HG03159 (cell line): ENCODE data around the gene PPP1R14D.

ENCODE experiments used
- ATAC-seq: cut with Tn5 transposase; IDR thresholded peaks from one replicate; pipeline ENCODE4 v1.9.1; 2021; ENCODE audit warnings: mild to moderate bottlenecking, moderate library complexity; ENCODE audit not compliant: unreplicated experiment

PPP1R14D gene

DNA sequence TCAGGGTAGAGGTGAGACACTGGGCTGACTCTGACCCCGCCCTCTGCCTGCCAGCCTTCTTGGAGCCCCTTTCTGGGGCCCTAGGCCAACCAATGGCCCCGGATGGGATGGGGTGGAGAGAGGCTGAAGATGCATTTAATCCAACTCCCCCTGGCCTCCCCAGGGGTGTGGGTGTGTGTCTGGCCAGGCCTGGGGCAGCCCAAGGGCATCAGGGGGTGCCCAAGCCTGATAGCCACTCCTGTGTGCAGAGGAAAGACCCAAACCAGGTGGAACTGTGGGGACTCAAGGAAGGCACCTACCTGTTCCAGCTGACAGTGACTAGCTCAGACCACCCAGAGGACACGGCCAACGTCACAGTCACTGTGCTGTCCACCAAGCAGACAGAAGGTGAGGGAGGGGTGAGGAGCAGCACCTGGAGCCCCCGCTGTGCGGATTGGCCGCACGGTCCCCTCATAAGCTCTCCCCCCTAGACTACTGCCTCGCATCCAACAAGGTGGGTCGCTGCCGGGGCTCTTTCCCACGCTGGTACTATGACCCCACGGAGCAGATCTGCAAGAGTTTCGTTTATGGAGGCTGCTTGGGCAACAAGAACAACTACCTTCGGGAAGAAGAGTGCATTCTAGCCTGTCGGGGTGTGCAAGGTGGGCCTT, 24.9 kb upstream of the PPP1R14D start:
- ATAC-seq, result no peak

DNA sequence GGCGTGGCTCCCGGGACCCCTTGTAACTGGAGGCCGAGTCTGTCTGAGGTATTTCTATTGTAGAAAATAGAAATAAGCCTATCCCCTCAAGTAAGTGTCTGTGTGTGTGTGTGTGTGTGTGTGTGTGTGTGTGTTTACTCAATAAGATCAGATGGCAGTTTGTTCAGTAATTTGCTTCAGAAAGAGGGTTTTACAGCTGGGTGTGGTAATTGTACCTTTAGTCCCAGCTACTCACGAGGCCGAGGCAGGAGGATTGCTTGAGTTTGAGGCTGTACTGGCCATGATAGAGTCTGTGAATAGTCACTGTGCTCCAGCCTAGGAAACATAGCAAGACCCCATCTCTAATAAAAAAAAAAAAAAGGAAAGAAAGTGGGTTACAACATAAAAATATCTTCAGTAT, 24.0 kb upstream of the PPP1R14D start:
- ATAC-seq, result no peak

DNA sequence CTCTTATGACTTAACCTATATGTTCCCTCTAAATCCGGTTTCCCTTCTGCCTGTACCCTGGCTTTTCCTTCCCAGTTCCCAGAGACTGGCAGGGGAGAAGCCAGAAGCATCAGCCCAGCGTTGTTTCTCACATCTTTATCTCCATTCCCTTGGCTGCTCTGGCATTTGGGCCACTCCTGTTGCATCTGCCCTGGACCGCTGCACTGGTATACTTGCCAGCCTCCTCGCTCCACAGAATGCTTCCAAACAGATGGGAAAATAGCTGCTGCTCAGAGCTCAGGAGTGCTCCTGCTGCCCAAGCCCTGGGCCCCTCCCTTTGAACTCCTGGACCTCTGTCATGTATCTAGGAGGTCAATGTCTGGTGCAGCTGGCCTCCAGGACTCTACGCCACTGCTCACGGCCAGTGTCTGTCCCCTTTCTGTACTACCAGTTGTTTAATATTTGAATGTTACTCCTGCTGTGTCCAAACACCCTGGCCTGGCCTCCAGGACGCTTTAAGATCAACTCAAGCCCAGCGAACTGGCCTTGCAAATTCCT, 22.1 kb upstream of the PPP1R14D start:
- ATAC-seq, result no peak

DNA sequence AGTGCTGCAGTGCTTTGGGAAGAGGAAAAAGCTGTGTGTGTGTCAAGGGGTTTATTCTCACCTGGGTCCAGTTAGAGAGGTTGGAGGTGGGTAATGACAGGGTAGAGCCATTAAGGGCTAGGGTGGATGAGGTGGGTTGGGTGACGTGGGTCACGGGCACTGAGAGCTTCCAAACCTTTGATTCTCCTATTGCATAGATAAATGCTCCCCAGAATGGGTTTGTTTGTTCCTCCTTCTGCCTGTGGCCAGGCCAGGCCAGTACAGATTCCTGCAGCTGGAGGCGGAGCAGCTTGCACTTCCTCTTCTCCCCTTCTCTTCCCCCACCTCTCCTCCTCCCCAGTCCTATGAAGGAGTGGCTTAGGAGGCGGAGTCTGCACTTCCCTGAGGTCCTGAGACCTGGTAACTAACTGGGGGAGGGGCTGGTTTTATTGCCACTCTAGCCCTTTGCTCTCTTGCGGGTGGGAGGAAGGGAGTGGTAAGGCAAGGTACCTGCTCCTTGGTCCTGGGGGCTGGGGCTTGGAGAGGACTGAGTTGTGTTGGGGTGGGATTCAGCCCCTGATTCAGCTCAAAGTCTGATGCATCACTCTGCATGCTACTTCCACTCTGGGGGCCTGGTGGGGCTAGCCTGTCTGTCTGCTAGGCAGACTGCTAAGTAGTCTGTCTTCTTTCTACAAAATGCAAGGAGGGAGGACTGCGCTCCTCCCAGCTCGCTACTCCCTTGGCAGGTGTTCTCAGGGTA, 18.9 kb upstream of the PPP1R14D start:
- ATAC-seq, result no peak

DNA sequence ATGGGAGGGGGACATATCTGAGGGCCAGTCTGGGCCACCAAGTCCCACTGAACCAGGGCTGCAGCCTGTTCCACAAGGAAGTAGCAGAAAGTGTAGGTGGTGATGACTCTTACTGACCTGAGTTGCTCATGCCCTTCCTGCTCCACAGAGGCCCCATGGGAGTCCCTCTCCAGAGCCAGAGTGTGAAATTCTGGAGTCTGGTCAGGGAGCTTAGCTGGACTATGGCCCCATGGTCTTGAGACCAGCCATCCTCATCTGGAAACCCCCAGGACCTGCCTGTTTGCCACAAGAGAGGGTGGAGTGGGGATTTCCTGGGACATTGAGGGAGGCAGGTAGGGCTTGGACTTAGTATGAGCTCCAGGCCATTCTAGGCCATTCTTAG, 18.3 kb upstream of the PPP1R14D start:
- ATAC-seq, result no peak

DNA sequence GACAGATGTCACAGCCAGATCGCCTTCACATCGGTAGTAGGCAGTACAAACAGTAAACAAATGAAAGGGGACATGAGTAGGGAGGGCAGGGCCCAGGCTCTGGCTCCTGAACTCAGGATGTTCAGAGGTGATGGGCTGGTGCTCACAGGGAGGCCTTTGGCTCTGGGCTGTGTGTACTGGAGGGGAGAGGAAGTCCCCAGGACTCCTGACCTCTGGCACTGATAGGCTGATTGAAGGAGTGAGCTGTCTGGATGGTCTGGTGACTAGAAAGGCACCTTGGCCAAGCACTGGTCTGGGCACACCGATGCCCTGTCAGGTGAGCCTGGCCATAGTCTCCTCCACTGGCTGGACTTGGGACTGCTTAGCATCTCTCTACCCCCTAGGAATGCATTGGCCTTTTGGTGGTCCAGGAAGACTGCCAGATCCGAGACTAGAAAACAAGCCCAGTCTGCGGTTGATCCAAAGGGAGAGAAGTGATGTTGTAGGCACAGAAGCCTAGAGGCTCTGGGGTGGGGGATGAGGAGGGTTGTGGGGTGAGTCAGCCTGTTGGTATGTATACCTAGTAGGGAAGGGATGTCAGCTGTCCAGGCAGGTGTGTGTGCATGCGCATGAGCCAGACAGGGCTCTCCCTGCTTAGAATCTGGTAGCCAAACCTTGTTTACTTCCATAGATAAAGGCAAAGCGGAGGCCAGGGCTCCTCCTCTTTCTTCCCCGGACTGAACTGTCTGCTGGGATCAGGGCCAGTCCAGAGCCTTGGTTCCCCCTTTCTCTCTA, 17.2 kb upstream of the PPP1R14D start:
- no peak for ATAC-seq

DNA sequence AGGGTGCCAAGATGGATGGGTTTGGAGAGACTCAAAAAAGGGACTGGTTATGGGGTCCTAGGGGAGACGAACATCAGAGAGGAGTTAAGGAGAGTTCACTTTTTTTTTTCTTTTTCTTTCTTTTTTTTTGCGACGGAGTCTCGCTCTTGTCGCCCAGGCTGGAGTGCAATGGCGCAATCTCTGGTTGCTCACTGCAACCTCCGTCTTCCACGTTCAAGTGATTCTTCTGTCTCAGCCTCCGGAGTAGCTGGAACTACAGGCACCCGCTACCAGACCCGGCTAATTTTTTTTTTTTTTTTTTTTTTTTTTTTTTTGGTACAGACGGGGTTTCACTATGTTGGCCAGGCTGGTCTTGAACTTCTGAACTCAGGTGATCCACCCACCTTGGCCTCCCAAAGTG, 16.5 kb upstream of the PPP1R14D start:
- ATAC-seq, result no peak

DNA sequence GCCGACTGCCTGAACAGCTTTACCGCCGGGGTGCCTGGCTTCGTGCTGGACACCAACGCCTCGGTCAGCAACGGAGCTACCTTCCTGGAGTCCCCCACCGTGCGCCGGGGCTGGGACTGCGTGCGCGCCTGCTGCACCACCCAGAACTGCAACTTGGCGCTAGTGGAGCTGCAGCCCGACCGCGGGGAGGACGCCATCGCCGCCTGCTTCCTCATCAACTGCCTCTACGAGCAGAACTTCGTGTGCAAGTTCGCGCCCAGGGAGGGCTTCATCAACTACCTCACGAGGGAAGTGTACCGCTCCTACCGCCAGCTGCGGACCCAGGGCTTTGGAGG, 16.2 kb upstream of the PPP1R14D start:
- no peak for ATAC-seq

DNA sequence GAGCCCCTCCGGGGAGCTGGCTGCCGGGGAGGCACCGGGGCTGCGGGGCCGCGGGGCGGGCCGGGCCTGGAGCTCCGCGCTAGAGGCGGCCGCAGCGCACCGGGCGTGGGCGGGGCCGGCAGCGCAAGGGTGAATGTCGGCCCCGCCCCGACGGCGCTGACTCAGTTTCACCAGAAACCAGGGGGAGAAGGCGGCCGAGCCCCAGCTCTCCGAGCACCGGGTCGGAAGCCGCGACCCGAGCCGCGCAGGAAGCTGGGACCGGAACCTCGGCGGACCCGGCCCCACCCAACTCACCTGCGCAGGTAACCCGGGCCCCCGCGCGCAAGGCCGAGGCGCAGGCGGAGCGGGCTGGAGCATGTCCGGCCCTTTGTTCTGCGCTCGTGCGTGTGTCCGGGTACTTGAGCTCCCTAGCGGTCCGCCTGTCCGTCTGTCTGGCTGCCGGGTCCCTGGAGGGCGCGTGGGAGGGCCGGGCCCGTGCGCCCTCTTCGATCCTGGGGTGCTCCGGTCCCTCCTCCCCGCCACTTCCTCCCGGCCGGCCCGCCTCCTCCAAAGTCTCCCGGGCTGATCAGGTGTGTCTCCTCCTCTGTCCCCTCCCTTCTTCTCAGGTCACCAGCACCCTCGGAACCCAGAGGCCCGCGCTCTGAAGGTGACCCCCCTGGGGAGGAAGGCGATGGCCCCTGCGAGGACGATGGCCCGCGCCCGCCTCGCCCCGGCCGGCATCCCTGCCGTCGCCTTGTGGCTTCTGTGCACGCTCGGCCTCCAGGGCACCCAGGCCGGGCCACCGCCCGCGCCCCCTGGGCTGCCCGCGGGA, 15.6 kb upstream of the PPP1R14D start, which contains the start of gene SPINT1:
Gene SPINT1 (plus strand): TSS at position 164 of the 811 bp plus-strand sequence. CDS start 507 bp downstream, at position 671.
- ATAC-seq, result no peak

DNA sequence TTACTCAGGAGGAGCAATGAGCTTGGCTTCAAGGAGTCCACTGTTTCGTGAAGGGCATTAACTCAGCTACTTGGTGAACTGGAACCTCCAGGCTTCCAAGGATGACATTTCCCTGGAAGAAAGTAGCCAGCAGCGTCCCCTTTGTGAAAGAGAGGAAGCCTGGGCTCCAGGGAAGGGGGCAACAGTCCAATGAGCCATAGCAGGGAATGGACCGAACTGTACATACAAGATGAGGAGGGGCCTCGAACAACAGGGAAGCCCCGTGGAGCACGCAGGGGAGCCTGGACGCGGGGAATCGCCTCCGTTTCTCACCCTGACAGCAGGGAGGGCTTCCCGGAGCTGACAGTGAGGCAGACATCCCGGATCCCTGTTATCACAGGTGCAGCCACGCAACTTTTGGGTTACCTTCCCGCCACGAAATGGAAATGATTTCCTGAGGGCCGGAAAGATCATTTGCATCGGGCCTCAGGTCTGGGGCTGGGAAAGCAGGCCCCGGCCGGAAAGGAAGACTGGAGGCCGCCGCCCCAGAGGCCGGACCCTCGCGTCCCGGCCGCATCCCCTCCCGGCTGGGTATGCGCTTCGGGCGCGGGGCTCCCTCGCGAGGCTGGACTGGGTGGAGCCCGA, 14.9 kb upstream of the PPP1R14D start:
- ATAC-seq, result no peak

DNA sequence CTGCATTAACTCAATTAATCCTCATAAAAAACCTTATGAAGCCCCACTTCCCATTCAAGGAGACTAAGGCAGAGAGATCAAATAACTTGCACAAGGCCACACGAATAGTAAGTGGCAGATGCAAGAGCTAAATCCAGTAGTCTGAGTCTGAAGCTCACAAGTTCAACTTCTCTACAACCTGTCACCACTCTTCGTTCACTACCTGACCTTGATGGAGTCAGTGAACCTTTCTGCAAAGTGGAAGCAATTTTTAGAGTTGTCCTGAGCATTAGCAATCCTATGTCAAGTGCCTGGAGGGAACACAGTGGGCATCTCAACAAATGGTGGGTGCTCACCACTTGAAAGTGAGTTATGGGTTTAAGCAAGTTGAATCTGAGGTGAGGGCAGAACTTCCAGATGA, 13.2 kb upstream of the PPP1R14D start:
- ATAC-seq, result no peak

DNA sequence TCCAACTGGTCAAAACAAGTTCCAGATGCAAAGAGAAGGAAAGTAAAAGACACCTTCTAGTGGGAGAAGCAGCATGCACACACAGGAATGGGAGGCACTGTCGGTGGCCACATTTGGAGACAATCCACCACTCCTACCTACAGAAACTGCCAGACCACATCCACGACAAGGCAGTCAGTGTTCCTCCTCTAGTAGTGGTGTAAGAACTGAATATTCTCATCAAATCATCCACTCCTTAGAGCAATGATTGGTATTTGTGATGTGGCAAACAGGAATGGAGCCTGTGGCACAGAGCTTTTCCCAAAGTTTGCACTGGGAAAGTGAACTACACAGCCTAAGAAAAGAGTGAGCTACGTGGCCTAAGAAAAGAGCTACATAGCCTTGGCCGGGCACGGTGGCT, 10.2 kb upstream of the PPP1R14D start:
- ATAC-seq, result no peak

DNA sequence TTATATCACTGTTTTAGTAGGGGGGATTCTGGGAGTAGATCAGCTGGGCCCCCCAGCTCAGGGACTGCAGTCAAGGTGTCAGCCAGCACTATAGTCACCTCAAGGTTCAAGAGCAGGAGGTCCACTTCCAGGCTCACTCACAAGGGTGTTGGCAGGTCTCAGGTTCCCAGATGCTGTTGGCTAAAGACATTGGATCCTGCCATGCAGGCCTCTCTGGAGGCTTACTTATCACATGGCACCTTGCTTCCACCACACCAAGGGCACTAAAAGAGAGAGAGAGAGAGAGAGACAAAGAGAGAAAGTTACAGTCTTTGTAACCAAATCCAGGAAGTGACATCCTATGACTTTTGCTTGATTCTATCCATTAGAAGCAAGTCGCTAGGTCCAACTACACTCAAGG, 7.5 kb upstream of the PPP1R14D start:
- ATAC-seq, result no peak

DNA sequence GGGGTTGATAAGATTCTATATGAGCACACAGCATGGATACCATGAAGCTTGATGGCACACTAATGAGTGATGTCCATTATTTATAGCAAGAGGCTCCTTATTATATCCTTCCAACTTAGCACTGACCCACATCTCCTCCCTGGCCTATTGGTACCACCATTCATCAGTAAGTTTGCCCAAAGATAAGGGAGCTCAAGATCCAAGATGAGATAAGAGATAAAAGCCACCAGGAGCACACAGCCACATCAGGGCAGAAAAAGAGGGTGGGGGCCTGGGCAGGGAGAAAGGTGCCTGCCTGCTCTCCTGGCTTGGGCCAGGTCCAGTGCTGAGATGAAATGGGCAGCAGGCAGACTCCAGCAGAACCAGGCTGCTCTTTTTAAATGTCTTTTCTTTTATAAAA, 4.4 kb upstream of the PPP1R14D start:
- ATAC-seq, result no peak

DNA sequence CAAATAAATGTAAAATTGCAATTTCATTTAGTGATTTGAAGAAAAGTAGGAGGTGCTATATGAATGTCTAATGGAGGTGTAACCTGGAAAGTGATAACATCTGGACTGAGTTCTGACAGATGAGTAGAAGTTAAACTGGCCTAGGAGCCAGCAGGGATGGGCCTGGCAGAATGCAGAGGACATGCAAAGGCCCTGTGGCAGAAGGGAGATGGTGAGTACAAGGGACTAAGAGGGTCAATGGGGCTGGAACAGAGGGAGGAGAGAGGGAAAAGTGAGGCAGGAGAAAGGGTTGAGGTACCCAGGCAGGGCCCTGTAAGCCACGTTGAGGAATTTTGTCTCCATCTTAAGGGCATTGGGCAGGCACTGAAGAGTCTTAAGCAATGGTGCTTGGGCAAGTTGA, 3.4 kb upstream of the PPP1R14D start:
- no peak for ATAC-seq

DNA sequence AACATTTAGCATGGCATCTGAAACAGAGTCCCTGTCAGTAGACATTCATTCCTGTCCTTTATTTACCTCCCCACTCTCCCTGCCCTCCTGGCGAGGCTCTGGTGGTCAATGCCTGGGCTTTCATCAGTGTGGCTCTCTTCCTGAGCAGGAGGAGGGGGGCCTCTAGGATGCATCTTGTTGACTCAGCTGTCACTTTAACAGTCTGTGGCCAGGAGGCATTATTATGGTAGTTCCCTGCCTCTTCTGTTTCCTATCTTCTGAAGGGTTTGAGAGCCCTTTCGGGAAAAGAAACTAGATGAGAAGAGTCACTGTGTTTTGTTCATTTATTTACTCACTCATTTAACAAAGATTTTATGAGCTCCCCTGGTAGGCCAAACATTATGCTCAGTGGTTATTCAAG, 2.4 kb upstream of the PPP1R14D start:
- ATAC-seq, result no peak

DNA sequence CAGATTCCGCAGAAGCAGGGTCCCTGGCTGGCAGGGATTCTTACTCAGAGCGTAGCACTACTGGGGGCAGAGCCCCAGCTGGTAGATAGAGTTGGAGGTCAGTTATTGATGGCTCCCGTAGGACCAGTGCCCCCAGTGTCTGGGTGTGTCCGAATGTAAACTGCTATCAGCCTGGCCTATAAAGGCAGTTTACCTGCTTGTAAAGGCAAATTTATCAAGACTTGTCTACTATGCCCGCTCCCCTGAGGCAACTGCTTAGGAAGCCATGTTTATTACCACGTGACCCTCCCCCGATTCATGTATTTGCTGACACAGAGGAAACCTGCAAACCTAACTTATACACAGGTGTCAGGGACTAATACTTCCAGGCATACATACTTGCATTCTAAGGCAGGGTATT, 607 bp upstream of the PPP1R14D start:
- no peak for ATAC-seq

DNA sequence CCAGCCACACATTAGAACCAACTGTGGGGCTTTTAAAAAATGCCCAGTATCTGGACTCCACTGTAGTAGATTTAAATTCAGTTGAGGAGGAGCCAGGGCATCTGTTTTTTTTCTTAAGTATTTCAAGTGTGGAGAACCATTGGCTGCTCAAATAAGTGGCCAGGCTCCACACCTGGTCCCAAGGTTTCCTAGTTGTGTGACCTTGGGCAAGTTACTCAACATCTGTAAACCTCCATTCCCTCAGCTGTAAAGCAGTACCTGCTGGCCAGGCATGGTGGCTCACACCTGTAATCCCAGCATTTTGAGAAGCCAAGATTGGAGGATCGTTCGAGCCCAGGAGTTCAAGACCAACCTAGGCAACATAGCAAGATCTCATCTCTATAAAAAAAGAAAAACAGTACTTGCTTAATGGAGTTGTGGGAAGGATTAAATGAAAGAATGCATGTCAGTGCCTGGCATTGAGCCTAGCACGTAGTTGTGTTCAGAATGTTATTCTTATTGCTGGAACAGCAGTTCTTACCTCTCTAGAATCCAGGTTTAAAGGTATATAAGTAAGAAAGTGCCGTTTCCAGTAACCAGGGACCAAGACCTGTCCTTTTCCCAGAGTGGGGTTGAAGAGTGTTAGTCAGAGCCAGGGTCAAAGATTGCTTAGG, 2.0 kb downstream of the PPP1R14D start:
- ATAC-seq, result no peak

DNA sequence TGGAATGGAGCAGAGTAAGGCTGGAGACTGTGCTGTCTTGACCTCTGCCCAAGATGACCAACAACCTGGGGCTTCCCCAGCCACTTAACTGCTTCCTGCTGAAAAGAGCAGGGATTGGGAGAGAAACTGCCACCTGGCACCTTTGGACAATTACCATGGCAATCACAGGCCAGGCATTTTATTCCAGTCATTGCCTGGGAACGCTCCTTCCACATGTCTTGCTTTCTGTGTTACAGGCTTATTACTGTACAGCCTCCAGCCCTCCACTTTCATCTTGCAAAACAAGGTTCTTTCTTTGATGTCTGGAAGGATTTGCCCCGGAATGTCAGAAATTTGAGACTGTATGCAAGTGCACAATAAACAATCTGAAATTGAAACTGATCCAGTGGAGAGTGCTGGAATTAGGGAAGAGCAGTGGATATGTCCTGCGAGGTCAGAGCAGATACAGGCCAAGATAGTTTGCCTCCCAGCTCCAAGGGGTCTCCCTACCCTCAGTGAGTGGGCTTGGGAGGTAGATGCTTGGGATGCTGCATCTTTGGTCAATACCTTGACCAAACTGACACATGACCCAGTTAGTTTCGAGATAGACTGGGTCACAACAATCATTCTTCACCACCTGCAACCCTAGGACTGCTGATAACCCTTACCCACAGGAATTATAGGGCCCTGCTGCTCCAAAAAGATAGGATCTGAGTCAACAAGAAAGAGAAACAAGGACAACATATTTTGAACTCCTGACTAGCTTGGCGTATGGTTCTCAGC, 2.7 kb downstream of the PPP1R14D start:
- no peak for ATAC-seq
